Mononuclear cell (primary cell): ENCODE measurements around the gene CLRN3. TPM values are rescaled to one million over a fixed set of nuclear protein-coding genes. Genes with fewer than 3 reads are reported as not detected.

Source experiments
- H3K27me3 ChIP-seq: 2 replicates; pipeline ENCODE4 v1.6.0; 2011; ENCODE audit warnings: low read length, control low read depth; ENCODE audit not compliant: insufficient read depth
- H3K4me1 ChIP-seq: 2 replicates; pipeline ENCODE4 v1.5.1; 2011; ENCODE audit warnings: mild to moderate bottlenecking, low read length, control low read depth; ENCODE audit not compliant: insufficient read depth
- H3K4me3 ChIP-seq: 2 replicates; pipeline ENCODE4 v1.5.1; 2011; ENCODE audit warnings: mild to moderate bottlenecking, low read length, moderate library complexity
- H3K9me3 ChIP-seq: 2 replicates; pipeline ENCODE4 v1.5.1; 2011; ENCODE audit warnings: low read depth, mild to moderate bottlenecking, control low read depth, low read length
- total RNA-seq: library from RNA; depleted of rRNA; stranded (reverse); fragments of >200 nt; gene quantifications from one replicate; pipeline ENCODE4 v1.2.3, GENCODE V29; 2012

CLRN3 gene
- total RNA-seq, 1 donor: not detected

DNA sequence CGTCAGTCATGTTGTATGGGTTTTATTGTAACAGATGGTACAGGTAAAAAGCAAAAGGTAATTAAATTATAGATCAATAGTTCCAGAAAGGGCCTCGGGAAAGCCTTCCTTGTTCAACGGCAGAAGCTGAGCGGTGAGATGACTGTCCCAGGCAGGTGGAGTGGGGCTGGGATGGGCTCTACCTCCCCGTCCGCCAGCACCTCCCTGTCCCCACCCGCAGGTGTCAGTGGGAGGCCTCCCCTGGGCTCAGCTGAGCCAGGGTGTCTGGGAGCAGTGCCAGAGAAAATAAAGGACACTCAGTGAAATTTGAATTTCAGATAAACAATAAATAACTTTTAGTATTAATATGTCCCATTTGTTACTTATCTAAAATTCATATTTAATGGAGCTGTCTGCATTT is 58.9 kb downstream of the CLRN3 start:
- H3K27me3 ChIP-seq: no peaks in the 10 kb centered on the region
- no peaks in the 10 kb centered on the region for H3K4me1 ChIP-seq
- H3K9me3 ChIP-seq: no peaks in the 10 kb centered on the region
- no peak overlapping the region for H3K4me3 ChIP-seq

DNA sequence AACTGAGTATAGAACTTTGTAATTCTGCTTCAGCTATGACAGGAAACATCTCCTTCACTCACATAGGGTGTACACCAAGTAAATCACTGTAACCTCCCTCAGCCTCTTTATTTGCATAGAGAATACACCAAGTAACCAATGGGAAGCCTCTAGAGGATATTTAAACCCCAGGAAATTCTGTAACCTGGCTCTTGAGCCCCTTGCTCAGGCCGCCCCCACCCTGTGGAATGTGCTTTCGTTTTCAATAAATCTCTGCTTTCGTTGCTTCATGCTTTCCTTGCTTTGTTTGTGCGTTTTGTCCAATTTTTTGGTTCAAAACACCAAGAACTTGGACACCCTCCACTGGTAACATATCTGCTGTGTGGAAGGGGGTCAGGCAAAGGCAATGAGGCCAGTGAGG is 60.2 kb downstream of the CLRN3 start:
- no peak overlapping the region for H3K4me3 ChIP-seq
- H3K4me1 ChIP-seq: no peaks in the 10 kb centered on the region
- no peaks in the 10 kb centered on the region for H3K9me3 ChIP-seq
- no peaks in the 10 kb centered on the region for H3K27me3 ChIP-seq

DNA sequence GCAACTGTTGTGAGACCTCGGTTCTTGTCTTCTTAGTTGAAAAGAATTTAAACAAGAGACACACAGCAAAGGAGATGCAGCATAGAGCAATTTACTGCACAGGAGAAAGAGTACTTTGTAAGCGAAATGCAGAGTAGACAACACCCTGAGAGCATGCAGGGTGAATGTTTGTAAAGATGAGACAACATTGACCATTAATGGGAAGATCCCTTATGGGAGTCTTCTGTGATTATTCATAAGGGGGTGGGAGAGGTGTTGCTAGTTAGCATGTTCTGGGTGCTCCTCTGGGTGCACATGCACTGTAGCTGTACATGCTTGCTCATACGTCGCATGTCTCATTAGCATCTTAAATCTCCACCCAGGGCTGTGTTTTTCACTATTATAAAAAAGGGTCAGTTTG is 62.3 kb downstream of the CLRN3 start:
- no peaks in the 10 kb centered on the region for H3K27me3 ChIP-seq
- H3K4me3 ChIP-seq: no peak overlapping the region
- no peaks in the 10 kb centered on the region for H3K9me3 ChIP-seq
- H3K4me1 ChIP-seq: no peaks in the 10 kb centered on the region

Other genes starting within 250 kb of the CLRN3 start
- not detected for gene FOXI2, start 155.8 kb downstream of the CLRN3 start, total RNA-seq
- 205 TPM for gene PTPRE, start 14.2 kb upstream of the CLRN3 start, total RNA-seq
- 1.8 TPM for gene MKI67, start 233.5 kb upstream of the CLRN3 start, total RNA-seq